Midbrain (tissue), 1 donor: ENCODE results near the gene SSTR5.
"Not testable (repeated sequence)": the region's sequence is repeated elsewhere in the genome, so short reads cannot be mapped to it uniquely, and the experiment has no call there.

Experiments
- DNase-seq: peaks from one replicate; lab custom pipeline; 2025; lab: John Stamatoyannopoulos, UW

The SSTR5 gene

GRCh38 chr16:1072526-1073261, at the start of gene SSTR5:
TSS of gene SSTR5 (plus strand) at chr16:1072747. CDS start at chr16:1078869, 6,122 bp downstream.
- DNase-seq, result no peak

- no peak for DNase-seq
Observed at GRCh38 chr16:1024138-1024537, 48.4 kb upstream of the SSTR5 start.

GRCh38 chr16:1025183-1025809, 47.3 kb upstream of the SSTR5 start:
- not testable (repeated sequence) for DNase-seq

GRCh38 chr16:1026057-1026783, 46.3 kb upstream of the SSTR5 start:
- peak; percentile 41 for DNase-seq

- peak; percentile 40 for DNase-seq
Observed at GRCh38 chr16:1026784-1027500, 45.6 kb upstream of the SSTR5 start.

- no peak for DNase-seq
Observed at GRCh38 chr16:1027501-1027815, 45.1 kb upstream of the SSTR5 start.

GRCh38 chr16:1028056-1028455, 44.5 kb upstream of the SSTR5 start:
- DNase-seq, result no peak

GRCh38 chr16:1028524-1029258, 43.9 kb upstream of the SSTR5 start:
- no peak for DNase-seq

- no peak for DNase-seq
Observed at GRCh38 chr16:1029259-1029545, 43.3 kb upstream of the SSTR5 start.

GRCh38 chr16:1030473-1030901, 42.1 kb upstream of the SSTR5 start:
- peak; percentile 36 for DNase-seq

GRCh38 chr16:1031666-1032065, 40.9 kb upstream of the SSTR5 start:
- DNase-seq, result no peak

- DNase-seq, result no peak
Observed at GRCh38 chr16:1032607-1033006, 39.9 kb upstream of the SSTR5 start.

GRCh38 chr16:1033128-1033679, 39.3 kb upstream of the SSTR5 start:
- no peak for DNase-seq

GRCh38 chr16:1034230-1035065, 38.1 kb upstream of the SSTR5 start:
- DNase-seq, result peak; percentile 56

- DNase-seq, result peak; percentile 56
Observed at GRCh38 chr16:1035066-1035415, 37.5 kb upstream of the SSTR5 start.

- DNase-seq, result no peak
Observed at GRCh38 chr16:1036166-1036565, 36.4 kb upstream of the SSTR5 start.

- DNase-seq, result no peak
Observed at GRCh38 chr16:1036726-1037393, 35.7 kb upstream of the SSTR5 start.

GRCh38 chr16:1037394-1038257, 34.9 kb upstream of the SSTR5 start:
- DNase-seq, result no peak

GRCh38 chr16:1038932-1039331, 33.6 kb upstream of the SSTR5 start:
- no peak for DNase-seq
